HG03558 (cell line): ENCODE measurements around the gene FNIP2.
"Not testable (repeated sequence)": the region's sequence is repeated elsewhere in the genome, so short reads cannot be mapped to it uniquely, and the experiment has no call there.

Experiments used
- ATAC-seq: cut with Tn5 transposase; IDR thresholded peaks from one replicate; pipeline ENCODE4 v1.9.1; 2021; ENCODE audit warnings: moderate number of reproducible peaks; ENCODE audit not compliant: unreplicated experiment; ENCODE audit errors: extremely low read depth

FNIP2 gene

DNA sequence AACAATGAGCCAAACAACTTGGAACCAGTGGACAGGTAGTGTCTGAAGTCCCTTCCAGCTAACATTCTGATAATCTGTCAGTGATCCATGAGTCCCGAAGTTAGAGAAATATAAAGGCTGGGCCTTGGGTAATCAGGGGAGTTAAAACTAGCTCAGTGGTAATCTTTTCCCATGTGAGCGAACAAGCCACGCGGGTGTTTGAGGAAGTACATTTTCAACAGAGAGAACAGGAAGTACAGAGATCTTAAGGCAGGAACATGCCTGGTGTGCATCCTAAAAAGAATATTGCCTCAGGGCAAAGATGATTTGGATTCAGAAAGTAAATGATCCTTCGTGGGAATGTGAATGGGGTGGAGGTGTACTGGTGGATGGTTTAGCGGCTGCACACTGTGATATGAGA, 42.9 kb downstream of the FNIP2 start:
- no peak for ATAC-seq

DNA sequence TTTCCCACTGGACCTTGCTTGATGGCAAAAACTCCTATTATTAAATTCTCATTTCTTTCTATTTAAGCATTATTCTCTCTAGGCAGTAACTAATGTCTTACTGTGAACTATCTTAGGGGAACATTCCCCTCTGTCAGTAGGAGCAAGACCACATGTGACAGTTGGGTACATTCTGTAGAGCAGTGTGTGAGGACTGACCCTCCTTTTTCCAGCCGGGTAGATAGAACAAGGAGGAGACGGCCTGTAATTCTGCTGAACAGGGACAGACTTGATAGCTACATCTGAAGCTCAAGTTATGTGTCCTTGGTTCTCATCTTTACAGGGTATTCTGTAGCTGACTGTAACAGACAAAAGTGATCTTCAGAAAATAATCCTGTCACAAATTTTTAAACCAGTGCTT, 43.3 kb downstream of the FNIP2 start:
- no peak for ATAC-seq

DNA sequence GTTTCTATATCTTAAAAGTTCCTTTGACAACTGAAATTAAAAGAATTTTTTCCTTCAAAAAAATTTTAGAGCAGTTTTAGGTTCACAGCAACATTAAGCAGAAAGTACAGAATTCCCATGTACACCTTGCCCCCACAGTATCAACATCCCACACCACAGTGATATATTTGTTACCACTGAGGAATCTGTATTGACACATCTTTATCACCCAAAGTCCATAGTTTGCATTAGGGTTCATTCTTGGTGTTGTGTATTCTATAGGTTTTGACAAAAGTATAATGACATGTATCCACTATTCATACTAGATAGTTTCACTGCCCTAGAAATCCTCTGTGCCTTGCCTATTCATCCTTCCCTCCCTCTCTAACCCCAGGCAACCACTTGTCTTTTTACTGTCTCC, 43.7 kb downstream of the FNIP2 start:
- no peak for ATAC-seq

DNA sequence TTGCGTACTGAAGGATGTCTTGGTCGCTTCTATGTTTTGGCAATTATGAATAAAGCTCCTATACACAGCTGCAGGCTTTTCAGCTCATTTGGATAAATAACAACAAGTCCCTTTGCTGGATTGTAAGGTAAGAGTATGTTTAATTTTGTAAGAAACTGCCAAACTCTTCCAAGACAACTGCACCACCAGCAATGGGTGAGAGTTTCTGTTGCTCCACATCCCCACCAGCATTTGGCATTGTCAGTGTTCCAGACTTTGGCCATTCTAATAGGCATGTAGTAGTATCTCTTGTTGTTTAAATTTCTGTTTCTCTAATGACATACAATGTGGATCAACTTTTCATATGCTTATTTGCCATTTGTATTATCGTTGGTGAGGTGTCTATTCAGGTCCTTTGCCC, 44.3 kb downstream of the FNIP2 start:
- no peak for ATAC-seq

DNA sequence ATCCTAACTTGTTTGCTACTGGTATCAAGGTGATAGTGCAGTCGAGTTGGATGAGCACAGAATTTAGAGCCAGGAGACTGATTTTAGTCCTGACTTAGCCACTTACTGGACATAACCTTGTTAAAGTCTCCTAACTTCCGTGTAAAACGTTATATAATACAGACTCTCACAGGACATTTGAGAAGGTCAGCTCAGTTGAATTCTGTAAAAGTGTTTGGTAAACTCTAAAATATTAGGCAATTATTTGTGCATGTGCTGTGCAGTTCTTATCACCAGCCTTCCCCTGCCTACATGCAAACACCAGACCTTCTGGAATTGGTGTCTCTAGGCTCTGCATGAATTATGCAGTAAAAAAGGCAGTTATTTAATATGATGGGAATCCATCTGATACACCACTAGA, 45.4 kb downstream of the FNIP2 start:
- no peak for ATAC-seq

DNA sequence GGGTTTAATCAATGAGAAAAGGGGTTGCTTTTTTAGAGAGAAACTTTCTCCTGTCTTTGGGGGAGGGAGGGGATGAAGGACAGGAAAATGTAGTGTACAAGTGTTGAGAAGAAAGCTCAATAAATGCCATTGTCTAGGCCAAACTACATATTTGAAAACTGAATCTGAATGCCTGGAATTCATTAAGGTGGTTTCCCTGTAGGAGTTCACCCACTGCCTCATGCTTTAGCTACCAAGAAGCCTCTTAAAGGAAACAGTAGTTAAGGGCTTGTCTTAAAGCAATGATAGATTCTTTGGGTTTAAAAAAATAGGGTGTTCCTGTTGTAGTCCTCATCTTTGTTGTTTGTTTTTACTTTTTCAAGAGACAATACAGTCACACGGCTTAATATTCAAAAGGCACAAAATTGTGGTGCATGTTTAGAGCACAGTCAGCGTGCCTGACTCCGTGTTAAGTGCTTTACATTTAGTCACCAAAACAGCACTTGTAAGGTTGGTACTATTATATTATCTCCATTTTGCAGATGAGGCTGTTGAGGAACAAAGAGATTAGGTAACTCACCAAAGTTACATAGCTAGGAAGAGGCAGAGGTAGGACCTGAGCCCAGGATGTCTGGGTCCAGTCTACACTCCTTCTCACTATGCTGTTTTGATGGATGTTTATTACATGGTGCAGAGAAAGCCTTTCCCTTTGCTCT, 46.0 kb downstream of the FNIP2 start:
- no peak for ATAC-seq

DNA sequence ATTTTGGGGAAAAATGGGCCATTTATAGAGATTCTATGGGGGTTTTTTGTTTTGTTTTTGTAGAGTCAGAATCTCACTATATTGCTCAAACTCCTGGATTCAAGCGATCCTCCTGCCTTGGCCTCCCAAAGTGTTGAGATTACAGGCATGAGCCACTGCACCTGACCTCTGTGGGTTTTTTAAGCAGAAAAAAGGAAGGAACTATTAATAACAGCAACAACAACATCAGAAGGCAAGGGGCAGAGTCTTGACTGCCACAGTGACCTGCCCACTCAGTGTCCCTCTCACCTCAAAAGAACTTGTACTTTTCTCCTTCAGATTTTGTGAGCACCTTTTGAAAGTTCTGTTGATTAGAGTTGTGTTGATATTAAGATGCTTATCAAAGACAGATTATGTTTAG, 48.1 kb downstream of the FNIP2 start:
- no peak for ATAC-seq

DNA sequence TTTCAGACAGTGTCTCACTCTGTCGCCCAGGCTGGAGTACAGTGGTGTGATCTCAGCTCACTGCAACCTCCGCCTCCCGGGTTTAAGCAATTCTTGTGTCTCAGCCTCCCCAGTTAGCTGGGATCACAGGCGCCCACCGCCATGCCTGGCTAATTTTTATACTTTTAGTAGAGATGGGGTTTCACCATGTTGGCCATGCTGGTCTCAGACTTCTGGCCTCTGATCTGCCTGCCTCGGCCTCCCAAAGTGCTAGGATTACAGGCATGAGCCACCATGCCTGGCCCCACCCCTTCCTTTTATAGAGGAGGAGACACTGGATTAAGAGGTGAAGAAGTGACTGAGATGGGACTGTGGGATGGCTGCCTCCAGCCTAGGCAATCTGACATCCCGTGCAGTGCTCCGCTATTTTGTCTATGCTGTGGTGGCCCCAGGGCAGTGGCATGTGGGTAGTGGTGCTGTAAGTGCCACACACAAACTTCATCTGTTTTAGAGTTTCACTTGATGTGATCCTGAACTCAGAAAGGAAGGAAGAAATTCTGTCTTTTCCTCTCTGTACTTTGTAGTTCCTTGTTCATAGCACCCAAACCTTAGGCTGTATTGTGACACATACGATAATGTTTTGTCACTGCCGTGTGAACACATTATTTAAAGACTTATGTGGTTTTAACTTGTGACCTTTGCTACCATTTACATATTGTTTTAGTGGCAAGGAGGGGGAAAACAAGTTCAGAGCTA, 48.9 kb downstream of the FNIP2 start:
- peak; percentile 51 for ATAC-seq

DNA sequence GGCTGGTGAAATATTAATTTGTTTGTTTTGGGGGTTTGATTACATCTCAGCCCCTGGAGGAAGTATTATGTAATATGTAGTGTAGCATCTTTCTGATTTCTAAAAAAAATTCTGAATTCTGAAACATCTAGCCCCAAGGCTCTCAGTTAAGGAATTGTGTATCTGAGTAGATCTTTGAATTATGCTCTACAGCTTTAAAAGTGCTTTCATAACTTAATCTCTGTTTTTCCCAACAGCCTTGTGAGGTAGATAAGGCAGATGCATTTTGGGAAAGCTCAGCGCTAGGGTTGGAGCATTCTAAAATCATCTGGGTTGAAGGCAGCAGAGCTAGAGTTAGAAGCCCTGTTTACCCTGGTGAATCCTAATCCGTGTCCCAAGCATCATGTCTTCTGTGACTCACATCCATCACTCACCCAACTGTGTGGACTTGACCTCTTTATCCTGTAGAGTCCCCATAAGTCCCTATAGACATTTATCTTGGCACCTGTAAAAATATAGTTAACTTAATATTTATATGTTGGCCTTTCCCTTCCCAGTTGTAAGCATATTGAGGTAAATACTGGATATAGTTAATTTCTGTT, 49.8 kb downstream of the FNIP2 start:
- ATAC-seq = no peak

DNA sequence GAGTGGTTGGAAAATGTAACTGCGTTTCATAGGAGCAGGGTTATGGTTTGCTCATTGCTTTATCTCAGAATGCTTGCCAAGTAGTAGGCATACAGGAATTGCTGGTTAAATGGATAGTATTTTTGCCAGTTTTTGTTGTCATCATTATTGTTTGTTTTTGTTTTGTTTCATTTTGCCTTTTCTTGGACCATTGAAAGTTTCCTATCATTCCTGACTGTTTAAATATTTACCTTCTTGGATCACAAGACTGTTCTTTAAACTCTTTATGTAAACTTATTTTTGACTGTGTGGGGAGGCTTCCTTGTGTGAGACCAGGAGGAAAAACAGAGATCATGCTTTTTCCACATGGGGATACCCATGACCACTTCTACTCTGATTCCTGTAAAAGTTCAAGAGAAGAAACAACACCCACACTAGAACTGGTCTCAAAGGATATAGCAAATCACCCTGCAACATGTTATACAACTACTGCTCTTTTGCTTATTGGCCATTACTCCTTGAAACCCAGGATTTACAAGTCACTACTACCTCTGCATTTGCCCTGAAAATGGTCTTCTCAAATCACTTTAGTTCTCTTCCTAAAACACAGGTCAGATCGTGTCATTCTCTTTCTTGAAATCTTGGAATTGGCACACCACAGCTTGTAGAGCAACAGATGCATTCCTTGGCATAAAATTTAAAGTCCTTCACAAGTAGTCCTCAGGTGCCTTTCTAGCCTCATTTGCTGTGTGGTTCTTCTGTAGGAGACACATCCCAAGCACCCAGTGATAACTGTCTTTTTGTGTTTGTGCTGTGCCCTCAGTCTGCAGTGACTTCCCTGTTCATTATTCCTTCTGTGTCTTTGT, 51.3 kb downstream of the FNIP2 start:
- ATAC-seq = no peak

DNA sequence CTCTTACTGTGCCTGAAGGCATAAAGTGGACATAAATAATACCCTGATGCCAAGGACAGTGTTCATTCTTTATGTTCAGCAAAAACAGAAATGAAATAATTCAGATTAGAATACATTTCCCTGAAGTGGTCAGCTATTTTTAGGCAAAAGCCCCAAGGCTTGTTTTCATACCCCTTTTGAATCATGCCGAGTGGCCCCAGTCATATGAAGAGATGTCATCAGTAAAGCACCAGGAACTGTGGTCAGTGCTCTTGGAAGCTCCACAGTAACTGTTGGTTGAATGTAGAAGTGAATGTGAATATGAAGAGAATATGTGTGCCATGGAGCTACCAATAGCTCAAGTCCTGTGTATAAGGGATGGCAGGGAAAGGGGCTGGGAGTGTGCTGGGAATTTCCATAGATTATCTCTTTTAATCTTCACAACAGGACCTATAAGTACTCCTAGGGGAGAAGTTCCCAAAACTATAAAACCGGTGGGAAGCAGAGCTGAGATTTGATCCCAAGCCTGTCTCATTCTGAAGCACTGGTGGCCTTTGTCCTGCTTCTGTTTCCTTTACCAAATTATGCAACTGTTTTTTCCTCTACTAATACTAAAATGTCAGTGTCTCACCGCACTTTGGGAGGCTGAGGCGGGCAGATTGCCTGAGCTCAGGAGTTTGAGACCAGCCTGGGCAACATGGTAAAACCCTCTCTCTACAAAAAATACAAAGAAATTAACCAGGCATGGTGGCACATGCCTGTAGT, 52.6 kb downstream of the FNIP2 start:
- ATAC-seq = peak; percentile 28

DNA sequence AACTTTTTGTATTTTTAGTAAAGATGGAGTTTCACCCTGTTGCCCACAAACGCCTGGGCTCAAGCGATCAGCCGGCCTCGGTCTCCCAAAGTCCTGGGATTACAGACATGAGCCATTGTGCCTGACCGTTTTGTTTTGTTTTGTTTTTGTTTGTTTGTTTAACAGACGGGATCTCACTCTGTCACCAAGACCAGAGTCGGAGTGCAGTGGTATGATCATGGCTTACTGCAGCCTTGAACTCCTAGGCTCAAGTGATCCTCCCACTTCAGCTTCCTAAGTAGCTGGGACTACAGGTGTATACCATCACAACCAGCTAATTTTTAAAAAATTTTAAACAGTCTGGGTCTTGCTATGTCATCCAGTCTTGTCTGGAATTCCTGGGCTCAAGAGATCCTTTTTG, 53.5 kb downstream of the FNIP2 start:
- no peak for ATAC-seq

DNA sequence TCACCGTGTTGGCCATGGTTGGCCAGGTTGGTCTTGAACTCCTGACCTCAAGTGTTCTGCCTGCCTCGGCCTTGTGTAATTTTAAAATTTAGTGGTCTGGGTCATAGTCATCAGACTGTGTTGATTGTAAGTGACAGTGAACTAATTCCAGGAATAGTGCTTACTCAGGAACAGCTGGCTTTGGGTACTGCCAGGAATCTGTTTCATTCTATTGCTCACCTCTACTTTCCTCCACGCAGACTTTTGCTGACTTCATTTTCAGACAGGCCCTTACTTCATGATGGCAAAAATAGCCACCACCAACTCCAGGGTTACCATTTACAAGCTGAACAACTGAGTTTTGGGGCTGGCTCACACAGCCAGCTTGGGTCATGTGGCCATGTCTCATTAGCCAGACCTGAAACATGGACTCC, 54.6 kb downstream of the FNIP2 start:
- peak; percentile 25 for ATAC-seq

DNA sequence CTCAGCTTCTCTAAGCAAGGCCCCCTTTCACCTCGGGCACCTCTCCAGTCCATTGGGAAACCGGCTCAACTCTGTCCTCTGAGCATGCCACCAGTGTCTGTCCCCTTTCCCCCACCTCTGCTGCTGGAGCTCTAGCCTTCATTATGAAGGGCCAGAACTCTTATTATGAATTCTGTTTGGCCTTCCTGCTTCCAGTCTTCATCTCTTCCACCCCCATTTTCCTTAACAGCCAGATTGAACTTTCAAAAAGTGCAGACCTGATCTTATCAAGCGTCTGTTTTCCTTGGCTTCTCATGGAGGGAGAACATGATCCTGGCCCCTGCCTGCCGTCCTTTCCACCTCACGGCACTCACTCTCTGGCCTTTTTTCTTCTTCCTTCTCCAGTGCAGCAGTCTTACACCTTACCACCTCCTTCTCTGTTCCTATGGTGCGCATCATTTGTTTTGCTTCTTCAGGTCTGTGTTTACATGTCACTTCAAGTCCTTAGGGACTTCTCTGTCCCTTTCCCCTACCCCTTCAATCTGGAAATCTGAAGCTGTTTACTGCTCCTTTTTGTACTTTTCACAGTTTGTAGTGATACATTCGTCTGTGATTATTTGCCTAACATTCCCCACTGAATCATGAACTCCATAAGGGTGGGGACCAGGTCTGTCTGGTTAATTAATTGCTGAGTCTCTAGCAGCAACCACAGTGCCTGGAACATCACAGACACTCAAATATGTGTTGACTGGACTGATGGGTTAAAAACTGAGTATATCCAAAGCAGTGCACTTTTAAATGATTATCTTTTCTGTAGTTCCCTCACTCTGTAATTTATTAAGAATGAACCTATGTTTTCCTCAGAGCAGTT, 55.8 kb downstream of the FNIP2 start:
- no peak for ATAC-seq

DNA sequence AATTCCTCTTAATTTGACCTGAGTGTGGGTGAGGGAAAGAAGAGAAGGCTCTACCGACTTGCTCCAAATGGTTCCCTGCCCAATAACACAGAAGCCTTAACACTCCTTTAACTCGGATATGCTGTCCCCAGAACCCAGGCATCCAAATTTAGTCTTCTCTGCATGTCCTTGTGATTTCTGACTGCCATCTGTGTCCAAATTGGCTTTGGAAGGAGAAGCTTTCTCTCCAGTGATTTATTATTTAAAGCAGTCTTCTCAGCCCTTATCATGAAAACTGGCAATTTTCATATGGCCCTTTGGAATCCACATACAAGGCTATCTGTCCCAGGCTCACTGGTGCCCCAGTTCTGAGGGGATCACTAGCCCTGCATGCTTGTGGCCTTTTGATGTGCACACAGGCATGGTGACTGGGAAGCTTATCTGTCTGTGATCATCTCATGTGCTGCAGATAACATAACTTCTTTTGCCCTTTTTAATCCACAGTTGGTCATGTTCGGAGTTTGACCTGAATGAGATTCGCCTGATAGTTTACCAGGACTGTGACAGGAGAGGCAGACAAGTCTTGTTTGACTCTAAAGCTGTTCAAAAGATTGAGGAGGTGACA, 56.7 kb downstream of the FNIP2 start:
- ATAC-seq = no peak

DNA sequence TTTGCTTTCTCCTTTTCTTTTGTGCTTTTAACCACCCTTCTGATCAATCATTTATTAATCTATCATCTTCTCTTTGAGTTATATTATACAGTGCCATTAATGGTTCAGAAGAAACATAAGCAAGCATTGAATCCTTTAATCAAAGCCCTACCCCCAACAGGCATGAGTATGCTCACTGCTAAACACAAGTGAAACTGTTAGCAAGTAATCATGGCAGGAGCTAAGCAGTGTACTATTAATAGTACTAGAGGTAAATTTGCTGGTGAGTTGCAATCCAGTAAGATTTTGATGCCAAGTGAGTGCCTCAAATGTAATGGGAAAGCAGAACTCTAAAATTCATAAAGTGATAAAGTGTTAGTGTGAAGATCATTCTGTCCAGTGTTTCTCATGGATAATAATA, 57.2 kb downstream of the FNIP2 start:
- peak; percentile 55 for ATAC-seq

DNA sequence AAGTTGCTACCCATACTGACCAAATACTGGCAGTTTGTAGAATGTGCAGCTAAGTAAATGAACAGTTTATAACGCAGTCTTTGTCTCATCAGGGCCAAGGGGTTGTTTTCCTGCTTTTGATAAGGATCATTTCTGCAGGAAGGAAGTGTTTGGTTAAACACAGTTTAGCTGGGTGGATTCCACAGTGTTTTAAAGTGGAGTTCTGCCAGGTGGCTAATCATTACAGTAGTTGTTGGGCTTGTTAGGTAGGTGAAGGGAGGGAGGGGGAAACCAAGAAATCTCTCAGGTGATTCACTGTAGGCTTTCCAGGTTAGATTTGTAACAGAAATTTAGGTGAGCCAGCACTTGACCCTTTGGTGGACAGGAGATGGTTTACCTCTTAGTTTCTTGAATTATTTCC, 58.1 kb downstream of the FNIP2 start:
- no peak for ATAC-seq

DNA sequence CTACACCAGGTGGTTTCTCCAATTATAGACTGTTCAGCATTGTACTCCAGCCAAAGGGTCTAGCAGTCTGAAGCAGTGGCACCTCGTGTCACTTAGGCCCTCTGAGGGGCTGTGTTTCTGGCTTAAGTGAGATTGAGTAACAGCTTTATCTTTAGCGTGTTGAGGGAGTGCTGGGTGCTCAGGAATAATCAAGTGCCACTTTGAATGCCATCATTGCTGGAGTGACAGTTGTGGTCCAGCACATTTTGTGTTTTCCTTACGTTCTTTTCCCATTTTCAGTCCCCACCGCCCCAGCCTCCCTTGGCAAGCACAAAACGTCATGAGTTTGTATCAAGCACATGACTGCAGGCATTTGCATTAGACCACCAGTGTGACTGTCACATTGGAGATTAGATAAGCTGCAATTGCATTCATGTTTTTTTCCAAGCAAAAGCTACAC, 58.7 kb downstream of the FNIP2 start:
- no peak for ATAC-seq

DNA sequence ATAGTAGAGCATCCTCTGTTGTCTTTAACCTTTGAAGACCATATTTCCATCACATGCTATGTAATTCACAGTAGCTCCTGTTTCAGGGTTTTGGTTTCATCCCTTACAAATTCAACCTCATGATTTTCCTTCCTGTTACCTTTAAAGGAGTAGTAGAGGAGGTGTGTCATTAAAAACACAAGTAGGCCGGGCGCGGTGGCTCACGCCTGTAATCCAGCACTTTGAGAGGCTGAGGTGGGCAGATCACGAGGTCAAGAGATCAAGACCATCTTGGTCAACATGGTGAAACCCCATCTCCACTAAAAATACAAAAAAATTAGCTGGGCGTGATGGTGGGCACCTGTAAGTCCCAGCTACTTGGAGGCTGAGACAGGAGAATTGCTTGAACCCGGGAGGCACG, 59.3 kb downstream of the FNIP2 start:
- ATAC-seq = not testable (repeated sequence)
